Lower leg skin (tissue), 4 donors: ENCODE measurements around the gene BEND5. TPM values are rescaled to one million over a fixed set of nuclear protein-coding genes. Genes with fewer than 3 reads are reported as not detected.
A peak's percentile ranks its signal among the peaks of the same experiment; 100 is the strongest.

Source experiments
- DNase-seq, 2 donors: peaks; one replicate each; pipeline ENCODE4 v3.0.0-alpha.2; 2019; ENCODE audit warnings: low spot score in 2 of 2
- H3K4me3 ChIP-seq: fragments of 200-600 bp; sonication (generic); 2 replicates; pipeline ENCODE4 v1.5.1; 2017; ENCODE audit warnings: mild to moderate bottlenecking, low read depth; ENCODE audit not compliant: poor library complexity, severe bottlenecking
- POLR2A ChIP-seq, 2 donors: fragments of 450-650 bp; IDR thresholded peaks; one replicate each; pipeline ENCODE4 v1.6.1; 2016 to 2017; ENCODE audit warnings: antibody characterized with exemption in 2 of 2, mild to moderate bottlenecking in 1 of 2, moderate library complexity in 1 of 2
- WGBS, 2 donors: methylation state at CpG; one replicate each; pipeline ENCODE4 v1.1.5; 2018; 5-methylcytosine and 5-hydroxymethylcytosine counted together
- intact Hi-C: fragments of 100-400 bp; cut with DNase I; formaldehyde crosslinking; loops from one replicate; pipeline ENCODE4 v1.15.0; 2023; ENCODE audit warnings: low total_unique reads
- total RNA-seq, 4 donors: library from RNA; depleted of rRNA; stranded (reverse); fragments of >200 nt; gene quantifications; one replicate each; pipeline ENCODE4 v1.1.0, GENCODE V29; 2016
- TF ChIP-seq, protein P1 (sequence below), 3 donors: fragments of 450-650 bp; IDR thresholded peaks; one replicate each; pipeline ENCODE4 v1.5.1; 2016; ENCODE audit warnings: antibody characterized with exemption in 3 of 3, mild to moderate bottlenecking in 3 of 3, moderate library complexity in 2 of 3

BEND5 gene
- total RNA-seq, 4 donors from 2014 or later = 0.67 to 2.5 (median 1.1) TPM; not detected in 1

- DNase-seq = no peak
- TF ChIP-seq POLR2A (IDR thresholded peaks at IDR 0.05) = no peak
- TF ChIP-seq, protein P1, sequence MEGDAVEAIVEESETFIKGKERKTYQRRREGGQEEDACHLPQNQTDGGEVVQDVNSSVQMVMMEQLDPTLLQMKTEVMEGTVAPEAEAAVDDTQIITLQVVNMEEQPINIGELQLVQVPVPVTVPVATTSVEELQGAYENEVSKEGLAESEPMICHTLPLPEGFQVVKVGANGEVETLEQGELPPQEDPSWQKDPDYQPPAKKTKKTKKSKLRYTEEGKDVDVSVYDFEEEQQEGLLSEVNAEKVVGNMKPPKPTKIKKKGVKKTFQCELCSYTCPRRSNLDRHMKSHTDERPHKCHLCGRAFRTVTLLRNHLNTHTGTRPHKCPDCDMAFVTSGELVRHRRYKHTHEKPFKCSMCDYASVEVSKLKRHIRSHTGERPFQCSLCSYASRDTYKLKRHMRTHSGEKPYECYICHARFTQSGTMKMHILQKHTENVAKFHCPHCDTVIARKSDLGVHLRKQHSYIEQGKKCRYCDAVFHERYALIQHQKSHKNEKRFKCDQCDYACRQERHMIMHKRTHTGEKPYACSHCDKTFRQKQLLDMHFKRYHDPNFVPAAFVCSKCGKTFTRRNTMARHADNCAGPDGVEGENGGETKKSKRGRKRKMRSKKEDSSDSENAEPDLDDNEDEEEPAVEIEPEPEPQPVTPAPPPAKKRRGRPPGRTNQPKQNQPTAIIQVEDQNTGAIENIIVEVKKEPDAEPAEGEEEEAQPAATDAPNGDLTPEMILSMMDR (IDR thresholded peaks at IDR 0.05) = no peak
- intact Hi-C loops = no loop called here
- H3K4me3 ChIP-seq = no peak overlapping the region
These were observed 13.7 kb upstream of the BEND5 start for GRCh38 chr1:48790397-48790796.

- TF ChIP-seq POLR2A (IDR thresholded peaks at IDR 0.05) = no peak
- TF ChIP-seq, protein P1 (IDR thresholded peaks at IDR 0.05) = no peak
- intact Hi-C loops = no loop called here
- DNase-seq = no peak
- WGBS, 2 donors = 41 to 49% methylated on average over 4 of the region's 4 CpGs
- no peak overlapping the region for H3K4me3 ChIP-seq
These were observed 13.2 kb upstream of the BEND5 start for GRCh38 chr1:48789903-48790302.

- WGBS, 2 donors = 79 to 83% methylated on average over 1 of the region's 1 CpG
- intact Hi-C loops = no loop called here
- TF ChIP-seq, protein P1 (IDR thresholded peaks at IDR 0.05) = no peak
- TF ChIP-seq POLR2A (IDR thresholded peaks at IDR 0.05) = no peak
- DNase-seq = no peak
- no peak overlapping the region for H3K4me3 ChIP-seq
These were observed 9.2 kb upstream of the BEND5 start for GRCh38 chr1:48785869-48786268.

- TF ChIP-seq, protein P1 (IDR thresholded peaks at IDR 0.05) = no peak
- TF ChIP-seq POLR2A (IDR thresholded peaks at IDR 0.05) = no peak
- intact Hi-C loops = no loop called here
- no peak for DNase-seq
- 67 to 81% methylated on average over 2 of the region's 2 CpGs for WGBS, 2 donors
- no peak overlapping the region for H3K4me3 ChIP-seq
These were observed 7.6 kb upstream of the BEND5 start for GRCh38 chr1:48784301-48784700.

DNA sequence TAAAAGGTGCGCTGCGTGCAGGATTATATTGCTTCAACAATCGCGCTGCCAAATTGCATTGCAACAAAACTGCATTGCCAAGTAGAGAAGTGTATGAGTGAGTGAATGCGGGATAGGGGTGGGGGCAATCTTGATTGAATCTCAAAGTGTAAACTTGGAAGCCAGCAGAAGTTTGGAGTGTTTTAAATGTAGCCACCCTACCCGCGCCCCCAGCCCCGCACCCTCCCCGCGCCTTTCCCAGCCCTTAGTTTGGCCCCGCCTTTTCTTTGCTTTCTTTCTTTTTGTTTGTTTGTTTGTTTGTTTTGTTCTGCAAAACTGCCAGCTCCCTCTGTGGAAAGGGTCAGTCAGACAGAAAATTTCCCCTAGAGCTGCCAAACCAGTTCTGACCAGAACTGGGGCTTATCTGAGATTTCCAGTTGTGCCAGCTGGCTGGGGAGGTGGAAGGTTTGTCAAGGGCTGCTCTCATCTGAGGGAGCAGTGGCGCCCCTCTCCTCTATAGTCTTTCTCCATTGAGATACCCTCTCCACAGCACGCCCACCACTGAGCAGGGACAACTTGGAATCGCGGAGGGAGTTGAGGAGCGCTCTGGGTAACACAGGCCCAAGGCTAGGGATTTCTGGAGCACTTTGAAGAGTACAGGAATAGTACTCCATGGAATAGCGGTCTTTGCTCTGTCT lies 666 bp upstream of the BEND5 start:
- TF ChIP-seq, protein P1 (IDR thresholded peaks at IDR 0.05) = no peak
- TF ChIP-seq POLR2A (IDR thresholded peaks at IDR 0.05) = no peak
- peak overlapping the region; percentile 67 for H3K4me3 ChIP-seq
- 9 to 14% methylated on average over 17 of the region's 17 CpGs for WGBS, 2 donors
- intact Hi-C loops = no loop called here
- no peak for DNase-seq
